Measurements from ENCODE around the gene SRSF7. TPM values are rescaled to one million over a fixed set of nuclear protein-coding genes. Genes with fewer than 3 reads are reported as not detected.

Gene SRSF7
- total and polyA plus RNA-seq, 3 experiments from 2014 or later = 200 to 381 (median 378) TPM

GRCh38 chr2:38745267-38745666 lies 5.9 kb downstream of the SRSF7 start:
- Mint-ChIP-seq H3K9me3 (no peaks in the 10 kb centered on the region), H3K4me3 (peak overlapping the region; percentile 23 to 100 (median 99)), H3K27me3 (peaks cover 0 to 9% of the 10 kb centered on the region in 2 donors), H3K4me1 (peaks cover 73 to 88% (median 87%) of the 10 kb centered on the region in 3 donors), H3K27ac (peak overlapping the region; percentile 44 to 100 (median 80)), H3K36me3 (peaks cover 43 to 89% (median 46%) of the 10 kb centered on the region in 3 donors)
- H3K27ac ChIP-seq (ENCODE audit: low read depth, low read length) = no peak overlapping the region
- peaks cover 64% of the 10 kb centered on the region for H3K4me1 ChIP-seq (ENCODE audit: insufficient read depth, low read length)
- DNase-seq = no peak
- ChIA-PET CTCF (interaction anchor here (1.1 kb wide), 1 partner anchor 169 kb away, joined by 3 read pairs; no protein-coding TSS in a partner anchor), POLR2A (no interaction called here)
- peaks cover 65% of the 10 kb centered on the region for H3K36me3 ChIP-seq (ENCODE audit: insufficient read depth, low read length)
- H3K4me3 ChIP-seq (ENCODE audit: low read length) = no peak overlapping the region
- no peaks in the 10 kb centered on the region for H3K9me3 ChIP-seq (ENCODE audit: low read length)
- no peaks in the 10 kb centered on the region for H3K27me3 ChIP-seq (ENCODE audit: insufficient read depth, low read length, poor library complexity, severe bottlenecking)

GRCh38 chr2:38744399-38744780 lies 6.8 kb downstream of the SRSF7 start:
- Histone ChIP-seq H3K9me3 (ENCODE audit: low read length) (no peaks in the 10 kb centered on the region), H3K27me3 (ENCODE audit: insufficient read depth, low read length, poor library complexity, severe bottlenecking) (no peaks in the 10 kb centered on the region), H3K36me3 (ENCODE audit: insufficient read depth, low read length) (peaks cover 59% of the 10 kb centered on the region), H3K4me3 (ENCODE audit: low read length) (no peak overlapping the region), H3K4me1 (ENCODE audit: insufficient read depth, low read length) (peaks cover 59% of the 10 kb centered on the region), H3K27ac (ENCODE audit: low read depth, low read length) (no peak overlapping the region)
- DNase-seq = no peak
- ChIA-PET CTCF (interaction anchor here (0.8 to 3.9 kb wide), 7 partner anchors 11 to 209 kb away, joined by 3 to 18 read pairs (median 6); partner anchors contain the start of gene HNRNPLL), POLR2A (interaction anchor here (0.6 to 0.8 kb wide), 3 partner anchors 28 to 158 kb away, joined by 3 to 5 read pairs (median 3); no protein-coding TSS in a partner anchor)
- peaks cover 73 to 90% (median 90%) of the 10 kb centered on the region in 3 donors for H3K4me1 Mint-ChIP-seq
- H3K27me3 Mint-ChIP-seq = peaks cover 0 to 2% of the 10 kb centered on the region in 2 donors
- peaks cover 37 to 84% (median 41%) of the 10 kb centered on the region in 3 donors for H3K36me3 Mint-ChIP-seq
- peak overlapping the region in 6 of 8 donors; percentile 41 to 99 (median 78) for H3K27ac Mint-ChIP-seq
- H3K9me3 Mint-ChIP-seq = no peaks in the 10 kb centered on the region
- peak overlapping the region in 3 of 7 donors; percentile 17 to 50 (median 31) for H3K4me3 Mint-ChIP-seq

- Mint-ChIP-seq H3K27me3 (peaks cover 0 to 2% of the 10 kb centered on the region in 2 donors), H3K4me1 (peaks cover 70 to 89% (median 89%) of the 10 kb centered on the region in 3 donors), H3K9me3 (no peaks in the 10 kb centered on the region), H3K4me3 (peak overlapping the region in 3 of 7 donors; percentile 17 to 50 (median 31)), H3K36me3 (peaks cover 31 to 83% (median 39%) of the 10 kb centered on the region in 3 donors), H3K27ac (peak overlapping the region in 7 of 8 donors; percentile 41 to 99 (median 75))
- no peak overlapping the region for H3K27ac ChIP-seq (ENCODE audit: low read depth, low read length)
- ChIA-PET POLR2A (interaction anchor here (0.6 to 0.8 kb wide), 3 partner anchors 28 to 158 kb away, joined by 3 to 5 read pairs (median 3); no protein-coding TSS in a partner anchor), CTCF (interaction anchor here (0.8 to 3.9 kb wide), 15 partner anchors 10 to 210 kb away, joined by 3 to 18 read pairs (median 4); partner anchors contain the start of gene HNRNPLL)
- peaks cover 53% of the 10 kb centered on the region for H3K4me1 ChIP-seq (ENCODE audit: insufficient read depth, low read length)
- H3K4me3 ChIP-seq (ENCODE audit: low read length) = no peak overlapping the region
- H3K9me3 ChIP-seq (ENCODE audit: low read length) = no peaks in the 10 kb centered on the region
- DNase-seq = no peak
- H3K27me3 ChIP-seq (ENCODE audit: insufficient read depth, low read length, poor library complexity, severe bottlenecking) = no peaks in the 10 kb centered on the region
- H3K36me3 ChIP-seq (ENCODE audit: insufficient read depth, low read length) = peaks cover 56% of the 10 kb centered on the region
These were observed 7.3 kb downstream of the SRSF7 start for GRCh38 chr2:38743672-38744398.

GRCh38 chr2:38742797-38743559 lies 8.2 kb downstream of the SRSF7 start:
- ChIA-PET CTCF (interaction anchor here (0.8 to 3.9 kb wide), 15 partner anchors 9 to 209 kb away, joined by 3 to 26 read pairs (median 4); partner anchors contain the start of gene HNRNPLL), POLR2A (interaction anchor here (0.6 to 3.3 kb wide), 3 partner anchors 8 to 162 kb away, joined by 3 to 26 read pairs (median 3); partner anchors contain the start of gene SRSF7)
- no peaks in the 10 kb centered on the region for H3K9me3 Mint-ChIP-seq
- H3K4me3 ChIP-seq (ENCODE audit: low read length) = no peak overlapping the region
- H3K36me3 Mint-ChIP-seq = peaks cover 24 to 83% (median 32%) of the 10 kb centered on the region in 3 donors
- H3K27me3 ChIP-seq (ENCODE audit: insufficient read depth, low read length, poor library complexity, severe bottlenecking) = no peaks in the 10 kb centered on the region
- peaks cover 45% of the 10 kb centered on the region for H3K4me1 ChIP-seq (ENCODE audit: insufficient read depth, low read length)
- H3K9me3 ChIP-seq (ENCODE audit: low read length) = no peaks in the 10 kb centered on the region
- peak overlapping the region in 2 of 7 donors; percentile 8 to 60 for H3K4me3 Mint-ChIP-seq
- peaks cover 64 to 87% (median 86%) of the 10 kb centered on the region in 3 donors for H3K4me1 Mint-ChIP-seq
- peaks cover 48% of the 10 kb centered on the region for H3K36me3 ChIP-seq (ENCODE audit: insufficient read depth, low read length)
- H3K27ac ChIP-seq (ENCODE audit: low read depth, low read length) = no peak overlapping the region
- H3K27ac Mint-ChIP-seq = peak overlapping the region in 5 of 8 donors; percentile 25 to 99 (median 41)
- DNase-seq = no peak
- no peaks in the 10 kb centered on the region for H3K27me3 Mint-ChIP-seq

GRCh38 chr2:38740851-38741731 lies 10.1 kb downstream of the SRSF7 start:
- ChIA-PET CTCF (interaction anchor here (0.6 to 3.9 kb wide), 27 partner anchors 9 to 229 kb away, joined by 3 to 26 read pairs (median 3); partner anchors contain the start of genes HNRNPLL and SRSF7), POLR2A (interaction anchor here (0.6 to 3.3 kb wide), 6 partner anchors 10 to 204 kb away, joined by 3 to 26 read pairs (median 4); partner anchors contain the start of gene SRSF7)
- Histone ChIP-seq H3K4me3 (ENCODE audit: low read length) (no peak overlapping the region), H3K27me3 (ENCODE audit: insufficient read depth, low read length, poor library complexity, severe bottlenecking) (no peaks in the 10 kb centered on the region), H3K9me3 (ENCODE audit: low read length) (no peaks in the 10 kb centered on the region), H3K4me1 (ENCODE audit: insufficient read depth, low read length) (peaks cover 26% of the 10 kb centered on the region), H3K27ac (ENCODE audit: low read depth, low read length) (no peak overlapping the region), H3K36me3 (ENCODE audit: insufficient read depth, low read length) (peaks cover 29% of the 10 kb centered on the region)
- Mint-ChIP-seq H3K9me3 (no peaks in the 10 kb centered on the region), H3K36me3 (peaks cover 7 to 79% (median 15%) of the 10 kb centered on the region in 3 donors), H3K4me1 (peaks cover 47 to 70% (median 69%) of the 10 kb centered on the region in 3 donors), H3K27ac (peak overlapping the region; percentile 18 to 99 (median 82)), H3K4me3 (peak overlapping the region in 5 of 7 donors; percentile 12 to 68 (median 47)), H3K27me3 (no peaks in the 10 kb centered on the region)
- DNase-seq = peak in 3 of 5 donors; percentile 49 to 62 (median 54)

- peak overlapping the region; percentile 0 to 85 (median 45) for H3K27ac Mint-ChIP-seq
- no peak for DNase-seq
- Histone ChIP-seq H3K4me3 (ENCODE audit: low read length) (no peak overlapping the region), H3K4me1 (ENCODE audit: insufficient read depth, low read length) (peaks cover 11% of the 10 kb centered on the region), H3K36me3 (ENCODE audit: insufficient read depth, low read length) (peaks cover 20% of the 10 kb centered on the region), H3K9me3 (ENCODE audit: low read length) (no peaks in the 10 kb centered on the region), H3K27me3 (ENCODE audit: insufficient read depth, low read length, poor library complexity, severe bottlenecking) (no peaks in the 10 kb centered on the region), H3K27ac (ENCODE audit: low read depth, low read length) (no peak overlapping the region)
- ChIA-PET POLR2A (interaction anchor here (0.8 kb wide), 1 partner anchor 9 kb away, joined by 3 read pairs; no protein-coding TSS in a partner anchor), CTCF (interaction anchor here (1.1 to 3.2 kb wide), 3 partner anchors 138 to 204 kb away, joined by 5 to 19 read pairs (median 6); no protein-coding TSS in a partner anchor)
- peaks cover 35 to 59% (median 55%) of the 10 kb centered on the region in 3 donors for H3K4me1 Mint-ChIP-seq
- no peak overlapping the region for H3K4me3 Mint-ChIP-seq
- peaks cover 0 to 74% (median 13%) of the 10 kb centered on the region in 3 donors for H3K36me3 Mint-ChIP-seq
- H3K27me3 Mint-ChIP-seq = no peaks in the 10 kb centered on the region
- no peaks in the 10 kb centered on the region for H3K9me3 Mint-ChIP-seq
These were observed 11.6 kb downstream of the SRSF7 start for GRCh38 chr2:38739524-38739923.

Data from CD8-positive, alpha-beta memory T cell (primary cell).